Natural killer cell (primary cell): ENCODE data around the gene RPS2. TPM values are rescaled to one million over a fixed set of nuclear protein-coding genes. Genes with fewer than 3 reads are reported as not detected.
A peak's percentile ranks its signal among the peaks of the same experiment; 100 is the strongest.

Experiments
- ATAC-seq, 3 donors: fragments of 150-1000 bp in 2 of 3; fragments of 200-7000 bp in 1 of 3; cut with Tn5 transposase; 1 replicate in 1 of 3; 2 replicates in 2 of 3; pipeline ENCODE4 v1.10.0; 2021; ENCODE audit warnings: mild to moderate bottlenecking in 2 of 3, moderate library complexity in 2 of 3
- DNase-seq, 2 donors: peaks; one replicate each; pipeline versions ENCODE4 v3.0.0 to v3.0.0-alpha.2; 2013 to 2021; ENCODE audit warnings: mixed read lengths in 1 of 2
- H3K27ac ChIP-seq: one replicate; pipeline ENCODE4 v1.5.1; 2013; ENCODE audit warnings: mild to moderate bottlenecking, low read length
- H3K27me3 ChIP-seq: one replicate; pipeline ENCODE4 v1.6.1; 2013; ENCODE audit warnings: low read length; ENCODE audit not compliant: control insufficient read depth, insufficient read depth
- H3K36me3 ChIP-seq: one replicate; pipeline ENCODE4 v1.6.1; 2013; ENCODE audit warnings: low read length; ENCODE audit not compliant: control insufficient read depth, insufficient read depth
- H3K4me1 ChIP-seq: one replicate; pipeline ENCODE4 v1.6.1; 2013; ENCODE audit warnings: low read length; ENCODE audit not compliant: control insufficient read depth, insufficient read depth
- H3K4me3 ChIP-seq: one replicate; pipeline ENCODE4 v1.5.1; 2013; ENCODE audit warnings: low read length
- H3K9me3 ChIP-seq: one replicate; pipeline ENCODE4 v1.6.1; 2013; ENCODE audit warnings: low read length; ENCODE audit not compliant: control insufficient read depth, insufficient read depth
- H3K27ac Mint-ChIP-seq, 2 donors: one replicate each; pipeline ENCODE4 v1.8.0; 2022; ENCODE audit warnings: mild to moderate bottlenecking in 2 of 2, mixed read lengths in 2 of 2, moderate library complexity in 1 of 2
- H3K27me3 Mint-ChIP-seq, 2 donors: one replicate each; pipeline ENCODE4 v1.8.0; 2022; ENCODE audit warnings: low read depth in 2 of 2, mixed read lengths in 2 of 2
- H3K36me3 Mint-ChIP-seq: one replicate; pipeline ENCODE4 v1.8.0; 2022; ENCODE audit warnings: mixed read lengths
- H3K4me1 Mint-ChIP-seq, 2 donors: one replicate each; pipeline ENCODE4 v1.8.0; 2022; ENCODE audit warnings: mixed read lengths in 2 of 2
- H3K4me3 Mint-ChIP-seq: one replicate; pipeline ENCODE4 v1.8.0; 2022; ENCODE audit warnings: mild to moderate bottlenecking, moderate library complexity, mixed read lengths
- H3K9me3 Mint-ChIP-seq, 2 donors: one replicate each; pipeline ENCODE4 v1.8.0; 2022; ENCODE audit warnings: mixed read lengths in 2 of 2
- CTCF ChIP-seq: fragments of 200-600 bp; IDR thresholded peaks from one replicate; pipeline ENCODE4 v1.8.0; 2022; ENCODE audit warnings: antibody characterized with exemption
- WGBS: methylation state at CpG from one replicate; pipeline ENCODE4 v1.1.7; 2013; ENCODE audit warnings: missing lambda C conversion rate; ENCODE audit not compliant: insufficient coverage; 5-methylcytosine and 5-hydroxymethylcytosine counted together
- intact Hi-C: fragments of 100-400 bp; cut with micrococcal nuclease; formaldehyde crosslinking; loops from one replicate; pipeline ENCODE4 v1.14.2; 2022
- total RNA-seq, 4 donors: library from RNA; stranded (reverse); fragments of 120-200 nt in 1 of 4; gene quantifications; one replicate each; pipeline versions ENCODE4 v1.2.3 to v1.2.4, GENCODE V29; 2013 to 2022

The RPS2 gene
- total RNA-seq, 3 donors from 2014 or later (not counting 1 experiment from before 2014, with no cell fraction given): 1,124 to 1,385 (median 1,274) TPM

GRCh38 chr16:1974157-1975070 is 9.8 kb upstream of the RPS2 start:
- Mint-ChIP-seq H3K36me3 (no peaks in the 10 kb centered on the region), H3K9me3 (no peaks in the 10 kb centered on the region), H3K4me1 (peaks cover 18 to 23% of the 10 kb centered on the region in 2 donors), H3K27me3 (no peaks in the 10 kb centered on the region), H3K27ac (no peak overlapping the region), H3K4me3 (peak overlapping the region; percentile 28)
- H3K27ac ChIP-seq: no peak overlapping the region
- H3K27me3 ChIP-seq: peaks cover under 1% of the 10 kb centered on the region
- no peak overlapping the region for H3K4me3 ChIP-seq
- H3K4me1 ChIP-seq: peaks cover 27% of the 10 kb centered on the region
- 98% methylated on average over 42 of the region's 42 CpGs for WGBS
- DNase-seq: no peak
- no peak for ATAC-seq
- H3K36me3 ChIP-seq: peaks cover 42% of the 10 kb centered on the region
- no peaks in the 10 kb centered on the region for H3K9me3 ChIP-seq
- no peak for TF ChIP-seq CTCF
- intact Hi-C loops: no loop called here

GRCh38 chr16:1973461-1974156 is 9.0 kb upstream of the RPS2 start:
- Mint-ChIP-seq H3K9me3 (no peaks in the 10 kb centered on the region), H3K4me3 (no peak overlapping the region), H3K27ac (no peak overlapping the region), H3K4me1 (peaks cover 18 to 23% of the 10 kb centered on the region in 2 donors), H3K27me3 (no peaks in the 10 kb centered on the region), H3K36me3 (no peaks in the 10 kb centered on the region)
- TF ChIP-seq CTCF: no peak
- Histone ChIP-seq H3K4me1 (peaks cover 27% of the 10 kb centered on the region), H3K27ac (no peak overlapping the region), H3K9me3 (no peaks in the 10 kb centered on the region), H3K4me3 (no peak overlapping the region), H3K36me3 (peaks cover 40% of the 10 kb centered on the region), H3K27me3 (no peaks in the 10 kb centered on the region)
- DNase-seq (no peak), ATAC-seq (no peak)
- intact Hi-C loops: no loop called here
- WGBS: 95% methylated on average over 16 of the region's 16 CpGs

GRCh38 chr16:1972490-1972877 is 7.9 kb upstream of the RPS2 start:
- intact Hi-C loops: loop anchor here (1.0 kb wide), 1 partner anchor 8 kb away; the partner anchor contains the start of gene RPS2
- H3K27ac Mint-ChIP-seq: peak overlapping the region; percentile 97 to 98
- Histone ChIP-seq H3K27me3 (no peaks in the 10 kb centered on the region), H3K4me1 (peaks cover 27% of the 10 kb centered on the region), H3K27ac (peak overlapping the region; percentile 97), H3K4me3 (peak overlapping the region; percentile 62), H3K36me3 (peaks cover 30% of the 10 kb centered on the region), H3K9me3 (no peaks in the 10 kb centered on the region)
- no peaks in the 10 kb centered on the region for H3K9me3 Mint-ChIP-seq
- peaks cover 18 to 23% of the 10 kb centered on the region in 2 donors for H3K4me1 Mint-ChIP-seq
- H3K36me3 Mint-ChIP-seq: no peaks in the 10 kb centered on the region
- DNase-seq (no peak), ATAC-seq (no peak)
- no peaks in the 10 kb centered on the region for H3K27me3 Mint-ChIP-seq
- TF ChIP-seq CTCF: no peak
- WGBS: 5% methylated on average over 22 of the region's 22 CpGs
- peak overlapping the region; percentile 98 for H3K4me3 Mint-ChIP-seq
